Hematopoietic multipotent progenitor cell (in vitro differentiated cells): ENCODE results near the gene STON1. TPM values are rescaled to one million over a fixed set of nuclear protein-coding genes. Genes with fewer than 3 reads are reported as not detected.
"Not testable (repeated sequence)": the region's sequence is repeated elsewhere in the genome, so short reads cannot be mapped to it uniquely, and the experiment has no call there.

Experiments used
- DNase-seq, 3 donors: peaks; one replicate each; pipeline ENCODE4 v3.0.0-alpha.2; 2011 to 2015; ENCODE audit warnings: low read depth in 2 of 3, low spot score in 2 of 3
- total RNA-seq: library from RNA; depleted of rRNA; stranded (reverse); fragments of >200 nt; gene quantifications from one replicate; pipeline ENCODE4 v1.2.3, GENCODE V29; 2012

STON1 gene
- total RNA-seq, 1 donor = 3.5 TPM

GRCh38 chr2:48567671-48568070 is 37.7 kb downstream of the STON1 start:
- DNase-seq = no peak

GRCh38 chr2:48568547-48568946 is 38.6 kb downstream of the STON1 start:
- DNase-seq = no peak

- DNase-seq = no peak
Observed at GRCh38 chr2:48569433-48569832, 39.5 kb downstream of the STON1 start.

- DNase-seq = no peak
Observed at GRCh38 chr2:48572816-48573215, 42.9 kb downstream of the STON1 start.

DNA sequence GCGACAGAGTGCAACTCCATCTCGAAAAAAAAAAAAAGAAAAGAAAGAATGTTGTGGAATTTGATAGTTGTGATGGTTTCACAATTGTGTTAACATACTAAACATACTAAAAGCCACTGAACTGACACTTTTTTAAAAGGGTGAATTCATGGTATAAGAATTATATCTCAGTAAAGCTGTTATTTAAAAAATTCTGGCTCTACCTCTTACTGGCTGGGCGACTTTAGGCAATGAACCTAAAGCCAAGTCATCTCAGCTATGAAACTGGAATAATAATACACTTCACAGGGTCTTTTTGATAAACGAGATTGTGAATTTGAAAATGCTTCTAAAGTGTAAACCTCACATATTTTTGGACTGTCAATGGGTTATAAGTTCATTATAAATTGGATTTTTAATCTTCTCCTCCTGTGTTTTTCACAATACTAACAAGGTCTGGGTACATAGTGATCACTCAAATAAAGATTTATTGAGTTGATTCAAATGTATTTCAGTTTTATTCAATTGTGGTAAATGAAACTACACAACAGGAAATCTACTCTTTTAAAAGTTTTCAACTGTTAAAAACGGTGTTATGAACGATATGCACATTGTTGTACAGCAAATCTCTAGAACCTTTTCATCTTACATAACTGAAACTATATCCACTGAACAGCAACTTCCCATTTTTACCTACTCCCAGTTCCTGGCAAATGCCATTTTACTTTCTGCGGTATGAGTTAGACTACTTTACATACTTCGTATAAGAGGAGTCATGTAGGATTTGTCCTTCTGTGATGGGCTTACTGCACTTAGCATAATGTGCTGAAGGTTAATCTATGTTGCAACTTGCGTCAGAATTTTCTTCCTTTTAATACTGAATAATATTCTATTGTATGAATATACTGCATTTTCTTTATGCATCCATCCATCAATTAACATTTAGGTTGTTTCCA is 44.7 kb downstream of the STON1 start:
- DNase-seq = peak in 2 of 3 donors; percentile 2

DNA sequence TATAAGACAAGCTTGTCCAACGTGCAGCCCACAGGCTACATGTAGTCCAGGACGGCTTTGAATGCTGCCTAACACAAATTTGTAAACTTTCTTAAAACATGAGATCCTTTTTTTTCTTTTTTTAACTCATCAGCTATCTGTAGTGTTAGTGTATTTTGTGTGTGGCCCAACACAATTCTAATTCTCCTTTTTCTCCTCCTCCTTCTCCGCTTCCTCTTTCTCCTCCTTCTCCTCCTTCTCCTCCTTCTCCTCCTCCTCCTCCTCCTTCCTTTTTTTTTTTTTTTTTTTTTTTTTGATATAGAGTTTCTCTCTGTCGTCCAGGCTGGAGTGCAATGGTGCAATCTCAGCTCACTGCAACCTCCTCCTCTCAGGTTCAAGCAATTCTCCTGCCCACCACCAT is 48.4 kb downstream of the STON1 start:
- DNase-seq = no peak

DNA sequence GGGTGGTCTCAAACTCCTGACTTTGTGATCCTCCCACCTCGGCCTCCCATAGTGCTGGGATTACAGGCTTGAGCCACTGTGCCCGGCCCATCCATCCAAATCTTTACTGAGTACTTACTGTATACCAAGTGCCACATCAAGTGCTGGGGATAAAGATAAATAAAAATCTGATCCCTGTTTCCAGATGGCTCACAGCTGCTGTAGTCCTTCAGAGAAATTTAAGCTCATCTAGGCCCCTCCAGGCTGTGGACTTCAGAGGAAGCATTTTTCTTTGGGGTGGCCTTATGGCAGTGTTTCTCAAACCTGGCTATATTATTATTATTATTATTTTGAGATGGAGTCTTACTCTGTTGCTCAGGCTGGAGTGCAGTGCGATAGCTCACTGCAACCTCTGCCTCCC is 54.0 kb downstream of the STON1 start:
- no peak for DNase-seq

- no peak for DNase-seq
Observed at GRCh38 chr2:48584551-48584950, 54.6 kb downstream of the STON1 start.

DNA sequence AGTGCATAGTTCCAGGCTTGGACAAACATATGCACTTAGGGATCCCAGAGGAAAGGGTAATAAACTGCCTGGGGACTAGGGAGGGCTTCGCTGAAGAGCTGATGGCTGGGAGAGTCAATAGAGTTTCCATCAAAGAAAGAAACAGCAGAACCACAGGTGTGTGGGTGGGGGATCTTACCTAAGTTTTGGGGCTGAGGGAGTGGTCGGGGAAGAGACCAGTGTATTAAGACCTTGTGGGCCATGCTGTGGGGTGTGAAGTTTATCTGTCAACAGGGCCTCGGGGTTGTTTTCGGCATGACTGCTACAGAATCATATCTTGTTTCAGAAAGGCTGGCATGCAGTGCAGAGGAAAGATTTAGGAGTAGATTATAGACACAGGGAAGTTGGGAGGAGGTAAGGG is 56.5 kb downstream of the STON1 start:
- no peak for DNase-seq

DNA sequence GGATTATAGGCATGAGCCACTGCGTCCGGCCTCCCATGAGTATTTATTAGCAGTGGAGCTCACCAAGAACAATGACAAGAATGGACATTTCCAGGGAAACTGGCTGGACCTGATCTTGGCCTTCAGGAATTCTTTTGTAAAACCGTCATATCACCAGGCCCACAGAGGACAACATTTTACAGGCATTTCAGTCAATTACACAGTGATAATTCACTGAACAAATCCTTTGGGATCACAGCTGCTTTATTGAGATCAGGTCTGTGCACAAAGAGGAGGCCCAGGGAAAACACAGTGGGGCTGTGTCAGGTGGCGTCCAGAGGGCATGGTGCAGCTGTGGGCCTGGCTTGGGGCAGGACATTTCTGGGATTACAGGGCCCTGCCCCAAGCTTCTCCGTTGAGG is 57.6 kb downstream of the STON1 start:
- no peak for DNase-seq

GRCh38 chr2:48587961-48588360 is 58.0 kb downstream of the STON1 start:
- DNase-seq = no peak

GRCh38 chr2:48588745-48589144 is 58.8 kb downstream of the STON1 start:
- no peak for DNase-seq

DNA sequence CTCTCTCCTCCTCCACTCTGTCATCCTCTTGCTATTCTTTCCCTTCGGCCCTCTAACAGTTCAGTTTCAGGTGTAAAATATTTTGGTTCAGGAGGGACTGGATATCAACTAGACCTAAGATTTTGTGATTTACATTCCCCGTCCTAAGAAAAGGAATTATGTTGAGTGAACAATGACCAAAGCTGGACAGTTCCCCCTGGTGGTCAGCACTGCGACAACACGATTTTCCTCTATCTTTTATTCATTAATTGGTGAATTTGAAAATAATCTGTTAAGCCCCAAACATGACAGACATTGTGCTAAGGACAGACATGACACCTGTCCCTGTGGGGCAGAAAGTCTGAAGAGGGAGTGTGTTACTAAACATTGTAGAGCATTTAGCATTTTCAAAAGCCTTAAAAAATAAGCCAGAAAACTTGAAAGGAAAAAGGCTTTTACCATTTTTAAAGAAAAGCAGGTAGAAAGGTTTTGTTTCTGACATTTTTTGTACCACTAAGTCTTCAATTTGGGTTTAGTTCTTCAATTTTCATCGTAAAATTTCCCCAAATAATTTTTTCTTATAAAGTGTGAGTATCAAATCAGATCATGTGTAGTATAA is 59.3 kb downstream of the STON1 start:
- DNase-seq = peak in 1 of 3 donors; percentile 41

DNA sequence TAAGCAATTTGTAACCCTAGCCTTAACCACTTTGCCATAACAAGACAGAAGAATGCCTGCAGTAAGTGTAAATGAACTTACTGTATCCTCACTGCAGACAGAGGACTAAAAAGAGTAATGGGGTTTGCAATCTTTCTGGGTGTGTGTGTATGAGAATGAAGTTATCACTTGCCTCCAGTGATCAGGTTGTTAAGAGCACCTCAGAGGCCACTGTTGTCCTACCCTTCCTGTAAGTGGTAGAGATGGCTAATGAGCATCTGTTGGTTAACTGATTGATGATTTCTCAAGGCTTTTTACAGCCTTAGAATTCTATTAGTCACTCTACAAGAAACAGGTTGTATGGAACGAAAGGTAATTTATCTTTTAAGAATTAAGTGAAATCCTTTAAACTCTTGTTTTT is 60.1 kb downstream of the STON1 start:
- DNase-seq = no peak

GRCh38 chr2:48592067-48592466 is 62.1 kb downstream of the STON1 start:
- DNase-seq = no peak

DNA sequence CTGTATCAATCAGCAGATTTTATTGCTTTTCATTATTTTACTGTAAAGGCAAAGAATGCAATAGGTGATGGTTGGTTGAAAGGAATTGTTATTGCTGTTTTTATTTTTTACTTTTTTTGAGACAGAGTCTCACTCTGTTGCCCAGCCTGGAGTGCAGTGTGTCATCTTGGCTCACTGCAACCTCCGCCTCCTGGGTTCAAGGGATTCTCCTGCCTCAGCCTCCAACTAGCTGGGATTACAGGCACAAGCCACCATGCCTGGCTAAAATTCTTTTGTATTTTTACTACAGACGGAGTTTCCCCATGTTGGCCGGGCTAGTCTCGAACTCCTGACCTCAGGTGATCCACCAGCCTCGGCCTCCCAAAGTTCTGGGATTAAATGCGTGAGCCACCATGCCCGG is 66.8 kb downstream of the STON1 start:
- not testable (repeated sequence) for DNase-seq

DNA sequence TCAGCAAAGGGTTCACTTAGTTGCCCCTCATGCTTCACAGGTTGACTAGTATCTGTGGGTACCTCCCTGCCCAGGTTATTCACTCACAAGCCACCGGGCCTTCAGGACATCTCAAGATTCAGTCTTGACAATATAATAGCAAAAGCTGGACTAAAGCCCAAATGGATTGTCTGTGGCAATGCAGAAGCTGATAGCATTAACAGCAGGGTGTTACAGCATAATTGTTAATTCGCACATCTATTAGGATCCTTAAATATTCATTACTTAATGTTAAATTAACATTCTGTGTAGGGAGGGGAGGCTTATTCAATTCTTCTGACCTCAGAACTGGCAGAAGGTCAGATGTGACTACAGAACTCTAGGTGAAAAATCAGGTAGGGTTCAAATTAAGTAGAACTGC is 67.5 kb downstream of the STON1 start:
- DNase-seq = no peak

- DNase-seq = peak in 2 of 3 donors; percentile 19 to 60
Observed at GRCh38 chr2:48600204-48600813, 70.4 kb downstream of the STON1 start.

- DNase-seq = no peak
Observed at GRCh38 chr2:48600917-48601316, 71.0 kb downstream of the STON1 start.

DNA sequence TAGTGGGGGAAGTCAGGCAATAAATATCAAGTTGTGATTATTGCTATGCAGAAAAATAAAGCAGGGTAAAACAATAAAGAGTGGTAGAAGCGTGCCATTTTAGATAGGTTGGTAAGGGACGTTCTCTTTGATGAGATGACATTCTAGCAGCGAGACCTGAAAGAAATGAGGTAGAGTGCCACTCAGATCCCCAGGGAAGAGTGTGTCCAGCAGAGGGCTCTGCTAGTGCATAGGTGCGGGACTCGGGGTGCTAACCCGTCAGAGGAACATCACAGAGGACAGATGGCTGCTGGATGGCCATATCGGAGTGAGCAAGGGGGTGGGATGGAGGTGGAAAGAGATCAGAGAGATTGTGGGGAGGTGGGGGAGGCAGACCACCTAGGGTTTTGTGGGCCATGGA is 71.4 kb downstream of the STON1 start:
- peak in 2 of 3 donors; percentile 12 to 20 for DNase-seq

- DNase-seq = peak in 2 of 3 donors; percentile 41 to 69
Observed at GRCh38 chr2:48605482-48606175, 75.7 kb downstream of the STON1 start.
